Measurements from ENCODE around the gene TMEM184B. TPM values are rescaled to one million over a fixed set of nuclear protein-coding genes. Genes with fewer than 3 reads are reported as not detected.

The TMEM184B gene
- total RNA-seq, 1 experiment from 2014 or later, result 89.7 TPM

GRCh38 chr22:38208551-38208968, 64.2 kb downstream of the TMEM184B start:
- no peak overlapping the region for H3K4me3 Mint-ChIP-seq
- DNase-seq (ENCODE audit: low spot score) (no peak), ATAC-seq (no peak)
- H3K27me3 Mint-ChIP-seq (ENCODE audit: low read depth), result peaks cover 43% of the 10 kb centered on the region
- H3K4me1 Mint-ChIP-seq, result peaks cover 3% of the 10 kb centered on the region
- no peaks in the 10 kb centered on the region for H3K36me3 Mint-ChIP-seq
- CTCF ChIA-PET, result no interaction called here
- TF ChIP-seq JAZF1 (CRISPR knock-in tag; IDR thresholded peaks at IDR 0.05) (no peak), ZNF263 (CRISPR knock-in tag; IDR thresholded peaks at IDR 0.05; ENCODE audit: low read depth) (no peak), IRF2 (CRISPR knock-in tag; IDR thresholded peaks at IDR 0.05; ENCODE audit: borderline replicate concordance, low read depth) (no peak), NR2C2 (CRISPR knock-in tag; IDR thresholded peaks at IDR 0.05) (no peak), ATF2 (CRISPR knock-in tag; IDR thresholded peaks at IDR 0.05; ENCODE audit: borderline replicate concordance, low read depth) (no peak), USF2 (CRISPR knock-in tag; IDR thresholded peaks at IDR 0.05) (no peak), JUN (CRISPR knock-in tag; IDR thresholded peaks at IDR 0.05) (no peak), MYBL2 (CRISPR knock-in tag; IDR thresholded peaks at IDR 0.05) (no peak), IRF1 (CRISPR knock-in tag; IDR thresholded peaks at IDR 0.05) (no peak), FOXP1 (CRISPR knock-in tag; IDR thresholded peaks at IDR 0.05; ENCODE audit: borderline replicate concordance) (no peak), NR3C1 (CRISPR knock-in tag; conservative IDR thresholded peaks at IDR 0.05; ENCODE audit: low read depth) (no peak), E2F1 (CRISPR knock-in tag; IDR thresholded peaks at IDR 0.05) (no peak), SMAD4 (CRISPR knock-in tag; IDR thresholded peaks at IDR 0.05) (no peak), TP53 (CRISPR knock-in tag; IDR thresholded peaks at IDR 0.05) (no peak), NFE2L1 (CRISPR knock-in tag; IDR thresholded peaks at IDR 0.05) (no peak)
- TF ChIP-seq, protein P1, sequence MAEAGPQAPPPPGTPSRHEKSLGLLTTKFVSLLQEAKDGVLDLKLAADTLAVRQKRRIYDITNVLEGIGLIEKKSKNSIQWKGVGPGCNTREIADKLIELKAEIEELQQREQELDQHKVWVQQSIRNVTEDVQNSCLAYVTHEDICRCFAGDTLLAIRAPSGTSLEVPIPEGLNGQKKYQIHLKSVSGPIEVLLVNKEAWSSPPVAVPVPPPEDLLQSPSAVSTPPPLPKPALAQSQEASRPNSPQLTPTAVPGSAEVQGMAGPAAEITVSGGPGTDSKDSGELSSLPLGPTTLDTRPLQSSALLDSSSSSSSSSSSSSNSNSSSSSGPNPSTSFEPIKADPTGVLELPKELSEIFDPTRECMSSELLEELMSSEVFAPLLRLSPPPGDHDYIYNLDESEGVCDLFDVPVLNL (CRISPR knock-in tag; IDR thresholded peaks at IDR 0.05; ENCODE audit: borderline replicate concordance, low read depth), result no peak
- TF ChIP-seq, protein P2, sequence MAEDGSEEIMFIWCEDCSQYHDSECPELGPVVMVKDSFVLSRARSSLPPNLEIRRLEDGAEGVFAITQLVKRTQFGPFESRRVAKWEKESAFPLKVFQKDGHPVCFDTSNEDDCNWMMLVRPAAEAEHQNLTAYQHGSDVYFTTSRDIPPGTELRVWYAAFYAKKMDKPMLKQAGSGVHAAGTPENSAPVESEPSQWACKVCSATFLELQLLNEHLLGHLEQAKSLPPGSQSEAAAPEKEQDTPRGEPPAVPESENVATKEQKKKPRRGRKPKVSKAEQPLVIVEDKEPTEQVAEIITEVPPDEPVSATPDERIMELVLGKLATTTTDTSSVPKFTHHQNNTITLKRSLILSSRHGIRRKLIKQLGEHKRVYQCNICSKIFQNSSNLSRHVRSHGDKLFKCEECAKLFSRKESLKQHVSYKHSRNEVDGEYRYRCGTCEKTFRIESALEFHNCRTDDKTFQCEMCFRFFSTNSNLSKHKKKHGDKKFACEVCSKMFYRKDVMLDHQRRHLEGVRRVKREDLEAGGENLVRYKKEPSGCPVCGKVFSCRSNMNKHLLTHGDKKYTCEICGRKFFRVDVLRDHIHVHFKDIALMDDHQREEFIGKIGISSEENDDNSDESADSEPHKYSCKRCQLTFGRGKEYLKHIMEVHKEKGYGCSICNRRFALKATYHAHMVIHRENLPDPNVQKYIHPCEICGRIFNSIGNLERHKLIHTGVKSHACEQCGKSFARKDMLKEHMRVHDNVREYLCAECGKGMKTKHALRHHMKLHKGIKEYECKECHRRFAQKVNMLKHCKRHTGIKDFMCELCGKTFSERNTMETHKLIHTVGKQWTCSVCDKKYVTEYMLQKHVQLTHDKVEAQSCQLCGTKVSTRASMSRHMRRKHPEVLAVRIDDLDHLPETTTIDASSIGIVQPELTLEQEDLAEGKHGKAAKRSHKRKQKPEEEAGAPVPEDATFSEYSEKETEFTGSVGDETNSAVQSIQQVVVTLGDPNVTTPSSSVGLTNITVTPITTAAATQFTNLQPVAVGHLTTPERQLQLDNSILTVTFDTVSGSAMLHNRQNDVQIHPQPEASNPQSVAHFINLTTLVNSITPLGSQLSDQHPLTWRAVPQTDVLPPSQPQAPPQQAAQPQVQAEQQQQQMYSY (CRISPR knock-in tag; IDR thresholded peaks at IDR 0.05), result no peak
- TF ChIP-seq, protein P3, sequence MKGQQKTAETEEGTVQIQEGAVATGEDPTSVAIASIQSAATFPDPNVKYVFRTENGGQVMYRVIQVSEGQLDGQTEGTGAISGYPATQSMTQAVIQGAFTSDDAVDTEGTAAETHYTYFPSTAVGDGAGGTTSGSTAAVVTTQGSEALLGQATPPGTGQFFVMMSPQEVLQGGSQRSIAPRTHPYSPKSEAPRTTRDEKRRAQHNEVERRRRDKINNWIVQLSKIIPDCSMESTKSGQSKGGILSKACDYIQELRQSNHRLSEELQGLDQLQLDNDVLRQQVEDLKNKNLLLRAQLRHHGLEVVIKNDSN (CRISPR knock-in tag; IDR thresholded peaks at IDR 0.05), result no peak
- TF ChIP-seq, protein P4, sequence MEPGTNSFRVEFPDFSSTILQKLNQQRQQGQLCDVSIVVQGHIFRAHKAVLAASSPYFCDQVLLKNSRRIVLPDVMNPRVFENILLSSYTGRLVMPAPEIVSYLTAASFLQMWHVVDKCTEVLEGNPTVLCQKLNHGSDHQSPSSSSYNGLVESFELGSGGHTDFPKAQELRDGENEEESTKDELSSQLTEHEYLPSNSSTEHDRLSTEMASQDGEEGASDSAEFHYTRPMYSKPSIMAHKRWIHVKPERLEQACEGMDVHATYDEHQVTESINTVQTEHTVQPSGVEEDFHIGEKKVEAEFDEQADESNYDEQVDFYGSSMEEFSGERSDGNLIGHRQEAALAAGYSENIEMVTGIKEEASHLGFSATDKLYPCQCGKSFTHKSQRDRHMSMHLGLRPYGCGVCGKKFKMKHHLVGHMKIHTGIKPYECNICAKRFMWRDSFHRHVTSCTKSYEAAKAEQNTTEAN (CRISPR knock-in tag; IDR thresholded peaks at IDR 0.05), result no peak
- no peak overlapping the region for H3K27ac Mint-ChIP-seq
- H3K9me3 Mint-ChIP-seq, result no peaks in the 10 kb centered on the region
- POLR2A ChIA-PET, result no interaction called here

Measured in WTC11 (cell line).